ENCODE measurements around the gene IL12RB2. TPM values are rescaled to one million over a fixed set of nuclear protein-coding genes. Genes with fewer than 3 reads are reported as not detected.
A peak's percentile ranks its signal among the peaks of the same experiment; 100 is the strongest.

IL12RB2 gene, protein sequence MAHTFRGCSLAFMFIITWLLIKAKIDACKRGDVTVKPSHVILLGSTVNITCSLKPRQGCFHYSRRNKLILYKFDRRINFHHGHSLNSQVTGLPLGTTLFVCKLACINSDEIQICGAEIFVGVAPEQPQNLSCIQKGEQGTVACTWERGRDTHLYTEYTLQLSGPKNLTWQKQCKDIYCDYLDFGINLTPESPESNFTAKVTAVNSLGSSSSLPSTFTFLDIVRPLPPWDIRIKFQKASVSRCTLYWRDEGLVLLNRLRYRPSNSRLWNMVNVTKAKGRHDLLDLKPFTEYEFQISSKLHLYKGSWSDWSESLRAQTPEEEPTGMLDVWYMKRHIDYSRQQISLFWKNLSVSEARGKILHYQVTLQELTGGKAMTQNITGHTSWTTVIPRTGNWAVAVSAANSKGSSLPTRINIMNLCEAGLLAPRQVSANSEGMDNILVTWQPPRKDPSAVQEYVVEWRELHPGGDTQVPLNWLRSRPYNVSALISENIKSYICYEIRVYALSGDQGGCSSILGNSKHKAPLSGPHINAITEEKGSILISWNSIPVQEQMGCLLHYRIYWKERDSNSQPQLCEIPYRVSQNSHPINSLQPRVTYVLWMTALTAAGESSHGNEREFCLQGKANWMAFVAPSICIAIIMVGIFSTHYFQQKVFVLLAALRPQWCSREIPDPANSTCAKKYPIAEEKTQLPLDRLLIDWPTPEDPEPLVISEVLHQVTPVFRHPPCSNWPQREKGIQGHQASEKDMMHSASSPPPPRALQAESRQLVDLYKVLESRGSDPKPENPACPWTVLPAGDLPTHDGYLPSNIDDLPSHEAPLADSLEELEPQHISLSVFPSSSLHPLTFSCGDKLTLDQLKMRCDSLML
- total RNA-seq, result 1 to 10 TPM in 3 of 8 experiments, under 1 TPM in 5; 0.16 to 4.1 (median 0.61) TPM

DNA sequence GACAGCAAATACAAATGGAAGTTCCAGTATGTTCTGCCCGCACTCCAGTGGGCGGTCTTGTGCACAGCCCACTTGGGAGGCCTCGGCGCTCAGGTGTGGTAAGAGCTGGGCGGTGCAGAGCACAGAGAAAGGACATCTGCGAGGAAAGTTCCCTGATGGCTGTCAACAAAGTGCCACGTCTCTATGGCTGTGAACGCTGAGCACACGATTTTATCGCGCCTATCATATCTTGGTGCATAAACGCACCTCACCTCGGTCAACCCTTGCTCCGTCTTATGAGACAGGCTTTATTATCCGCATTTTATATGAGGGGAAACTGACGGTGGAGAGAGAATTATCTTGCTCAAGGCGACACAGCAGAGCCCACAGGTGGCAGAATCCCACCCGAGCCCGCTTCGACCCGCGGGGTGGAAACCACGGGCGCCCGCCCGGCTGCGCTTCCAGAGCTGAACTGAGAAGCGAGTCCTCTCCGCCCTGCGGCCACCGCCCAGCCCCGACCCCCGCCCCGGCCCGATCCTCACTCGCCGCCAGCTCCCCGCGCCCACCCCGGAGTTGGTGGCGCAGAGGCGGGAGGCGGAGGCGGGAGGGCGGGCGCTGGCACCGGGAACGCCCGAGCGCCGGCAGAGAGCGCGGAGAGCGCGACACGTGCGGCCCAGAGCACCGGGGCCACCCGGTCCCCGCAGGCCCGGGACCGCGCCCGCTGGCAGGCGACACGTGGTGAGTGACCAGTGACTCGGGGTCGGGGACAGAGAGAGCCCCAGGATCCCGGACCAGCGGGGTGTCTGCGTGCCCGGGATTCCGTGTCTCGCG is at the start of gene IL12RB2:
TSS of gene IL12RB2 (plus strand) at position 623 of the 810 bp plus-strand sequence. CDS start 12,496 bp downstream, outside the sequence.
- Histone ChIP-seq H3K4me3 (peak within 1 kb of the TSS; percentile 25 to 42 (median 39)), H3K27ac (no peak within 1 kb of the TSS), H3K4me1 (replicated peaks in 1 of 2) (peaks cover 0 to 5% of the 10 kb centered on the region in 2 donors)
- in situ Hi-C loops (cut with MboI; ENCODE audit: low pct_unique_long_range_greater_than_20kb in 2 of 9, low sequenced_read_pairs in 9 of 9, unreplicated experiment in 9 of 9), result no loop called here
- WGBS, 10 experiments, result 0 to 84% (median 28%) methylated on average over 2 to 13 of the region's 75 CpGs; no CpG with 5 or more reads in 2 of the 10 experiments
- ATAC-seq (replicated peaks in 6 of 8), result peak; percentile 66 to 93 (median 86)

DNA sequence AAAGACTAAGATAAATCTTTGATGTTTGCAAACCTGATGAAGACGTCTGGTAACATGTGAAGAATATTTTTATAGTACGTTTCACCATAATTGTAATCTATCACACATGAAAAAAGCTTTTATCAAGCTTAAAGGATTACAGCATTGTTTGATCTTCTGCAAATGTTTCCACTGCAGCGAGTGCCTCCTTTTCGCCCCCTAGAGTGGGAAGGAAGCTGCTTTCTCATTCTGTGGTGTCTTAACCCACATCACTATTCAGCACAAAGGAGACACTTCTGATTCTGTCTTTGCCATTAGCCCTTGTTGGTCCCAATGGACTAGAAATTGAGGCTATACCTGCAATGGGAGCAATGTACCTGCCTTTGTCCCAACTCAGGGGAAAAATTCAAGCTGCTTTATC is 46.0 kb upstream of the IL12RB2 start:
- H3K4me3 ChIP-seq, result no peak overlapping the region
- 7 to 55% (median 40%) methylated on average over 3 to 4 of the region's 4 CpGs; no CpG with 5 or more reads in 1 of the 10 experiments for WGBS, 10 experiments
- H3K4me1 ChIP-seq (replicated peaks in 1 of 2), result peaks cover 0 to 3% of the 10 kb centered on the region in 2 donors
- in situ Hi-C loops (cut with MboI; ENCODE audit: low pct_unique_long_range_greater_than_20kb in 2 of 9, low sequenced_read_pairs in 9 of 9, unreplicated experiment in 9 of 9), result no loop called here
- ATAC-seq (replicated peaks in 6 of 8), result peak in 4 of 8 experiments; percentile 35 to 92 (median 44)
- H3K27ac ChIP-seq, result no peak overlapping the region

DNA sequence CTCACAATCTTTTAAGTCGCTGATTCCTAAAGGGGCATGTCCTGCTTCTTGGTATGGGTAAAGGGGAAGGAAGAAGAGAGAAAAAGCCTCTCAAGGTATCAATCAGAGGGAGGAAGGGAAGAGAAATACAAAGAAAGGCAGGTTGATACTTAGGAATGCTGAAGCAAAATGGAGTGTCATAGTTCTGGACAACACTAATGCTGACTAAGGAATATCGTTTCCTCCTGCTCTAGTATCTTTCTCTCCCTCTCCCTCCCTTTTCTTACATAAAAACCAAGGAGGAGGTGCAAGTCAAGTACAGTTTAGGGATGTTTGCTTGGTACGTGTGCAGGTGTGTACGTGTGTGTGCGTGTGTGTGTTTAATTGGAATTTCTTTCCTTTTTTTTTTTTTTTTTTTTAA is 44.9 kb upstream of the IL12RB2 start:
- in situ Hi-C loops (cut with MboI; ENCODE audit: low pct_unique_long_range_greater_than_20kb in 2 of 9, low sequenced_read_pairs in 9 of 9, unreplicated experiment in 9 of 9), result no loop called here
- H3K27ac ChIP-seq, result no peak overlapping the region
- no peak for ATAC-seq (replicated peaks in 6 of 8)
- no peak overlapping the region for H3K4me3 ChIP-seq
- peaks cover 0 to 3% of the 10 kb centered on the region in 2 donors for H3K4me1 ChIP-seq (replicated peaks in 1 of 2)
- WGBS, 10 experiments, result 33 to 100% (median 90%) methylated on average over 1 to 5 of the region's 5 CpGs

DNA sequence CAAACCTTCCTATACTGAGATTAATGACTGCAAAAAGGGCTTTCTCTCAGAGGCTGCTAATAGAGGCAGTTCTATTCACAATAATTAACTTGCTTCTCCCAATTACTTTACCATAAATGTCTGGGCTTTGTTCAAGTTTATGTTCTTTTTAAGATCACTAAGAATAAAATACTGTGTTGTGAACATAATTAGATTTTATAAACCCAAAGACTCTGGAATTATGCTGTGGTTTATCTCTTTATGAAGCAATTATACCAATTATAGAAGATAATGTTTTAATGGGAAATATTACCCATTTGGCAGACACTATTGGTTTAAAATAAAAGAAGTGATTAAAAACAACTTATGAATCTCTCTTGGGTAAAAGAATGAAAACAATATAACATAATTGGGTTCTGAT is 43.5 kb upstream of the IL12RB2 start:
- in situ Hi-C loops (cut with MboI; ENCODE audit: low pct_unique_long_range_greater_than_20kb in 2 of 9, low sequenced_read_pairs in 9 of 9, unreplicated experiment in 9 of 9), result no loop called here
- Histone ChIP-seq H3K4me3 (no peak overlapping the region), H3K4me1 (replicated peaks in 1 of 2) (peaks cover 0 to 3% of the 10 kb centered on the region in 2 donors), H3K27ac (no peak overlapping the region)
- ATAC-seq (replicated peaks in 6 of 8), result no peak

DNA sequence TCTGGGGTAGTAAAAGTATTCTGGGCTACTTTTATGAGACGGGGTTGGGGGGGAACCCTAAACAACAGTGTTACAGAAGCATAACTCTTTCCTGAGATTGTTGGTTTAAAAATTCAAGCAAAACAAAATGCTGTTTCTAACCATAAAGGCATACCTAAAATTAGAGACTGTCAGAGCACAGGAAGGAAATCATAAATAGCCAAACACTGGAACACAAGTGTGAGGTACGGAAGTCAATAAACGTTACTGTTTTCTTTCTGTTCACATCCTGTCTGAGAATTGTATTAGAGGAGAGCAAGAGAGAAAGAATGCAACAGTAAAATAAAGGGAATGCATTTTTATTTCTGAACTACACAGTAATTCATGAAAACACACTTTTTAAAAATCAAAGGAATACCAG is 42.8 kb upstream of the IL12RB2 start:
- Histone ChIP-seq H3K4me3 (no peak overlapping the region), H3K27ac (no peak overlapping the region), H3K4me1 (replicated peaks in 1 of 2) (peaks cover 0 to 3% of the 10 kb centered on the region in 2 donors)
- 63 to 100% (median 88%) methylated on average over 1 to 3 of the region's 3 CpGs; no CpG with 5 or more reads in 1 of the 10 experiments for WGBS, 10 experiments
- in situ Hi-C loops (cut with MboI; ENCODE audit: low pct_unique_long_range_greater_than_20kb in 2 of 9, low sequenced_read_pairs in 9 of 9, unreplicated experiment in 9 of 9), result no loop called here
- no peak for ATAC-seq (replicated peaks in 6 of 8)

DNA sequence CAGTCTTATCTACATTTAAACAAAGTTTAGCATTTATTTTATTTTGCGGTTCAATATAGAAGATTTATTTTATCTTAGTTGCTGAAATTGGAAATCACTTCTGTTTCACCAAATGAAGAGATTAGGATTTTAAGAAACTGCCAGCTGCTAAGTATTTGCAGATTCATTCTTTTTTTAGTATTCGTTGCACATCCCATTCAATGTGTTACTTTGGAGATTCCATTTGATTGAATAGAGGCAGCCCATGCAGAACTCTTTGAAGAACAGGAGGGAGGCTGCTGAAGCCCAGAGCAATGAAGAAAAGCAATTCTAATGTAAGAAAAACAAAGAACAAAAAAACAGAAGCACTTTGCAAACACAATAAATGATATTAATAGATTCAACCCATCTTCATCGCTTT is 38.6 kb upstream of the IL12RB2 start:
- 8 to 100% (median 55%) methylated on average over 1 to 3 of the region's 3 CpGs for WGBS, 10 experiments
- Histone ChIP-seq H3K4me3 (no peak overlapping the region), H3K4me1 (replicated peaks in 1 of 2) (peaks cover 0 to under 1% of the 10 kb centered on the region in 2 donors), H3K27ac (no peak overlapping the region)
- in situ Hi-C loops (cut with MboI; ENCODE audit: low pct_unique_long_range_greater_than_20kb in 2 of 9, low sequenced_read_pairs in 9 of 9, unreplicated experiment in 9 of 9), result no loop called here
- no peak for ATAC-seq (replicated peaks in 6 of 8)

DNA sequence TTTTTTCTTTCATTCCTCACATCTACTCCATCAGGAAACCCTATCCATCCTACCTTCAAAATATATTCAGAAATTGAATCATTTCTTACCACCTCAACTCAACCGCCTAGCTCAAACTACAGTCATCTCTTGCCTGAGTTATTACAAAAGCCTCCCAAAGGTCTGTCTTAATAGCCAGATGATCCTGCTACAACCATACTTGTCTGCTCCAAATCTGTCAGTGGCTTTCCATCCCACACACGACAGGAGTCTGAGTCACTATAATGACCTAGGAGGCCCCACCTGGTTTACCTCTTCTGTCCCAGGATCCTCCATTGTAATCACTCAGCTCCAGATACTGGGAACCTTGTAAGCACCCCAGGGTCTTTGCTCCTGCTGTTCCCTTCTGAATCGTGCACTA is 37.1 kb upstream of the IL12RB2 start:
- no peaks in the 10 kb centered on the region for H3K4me1 ChIP-seq (replicated peaks in 1 of 2)
- in situ Hi-C loops (cut with MboI; ENCODE audit: low pct_unique_long_range_greater_than_20kb in 2 of 9, low sequenced_read_pairs in 9 of 9, unreplicated experiment in 9 of 9), result no loop called here
- ATAC-seq (replicated peaks in 6 of 8), result no peak
- H3K4me3 ChIP-seq, result no peak overlapping the region
- WGBS, 10 experiments, result 33 to 100% (median 91%) methylated on average over 1 to 3 of the region's 3 CpGs; no CpG with 5 or more reads in 2 of the 10 experiments
- no peak overlapping the region for H3K27ac ChIP-seq

DNA sequence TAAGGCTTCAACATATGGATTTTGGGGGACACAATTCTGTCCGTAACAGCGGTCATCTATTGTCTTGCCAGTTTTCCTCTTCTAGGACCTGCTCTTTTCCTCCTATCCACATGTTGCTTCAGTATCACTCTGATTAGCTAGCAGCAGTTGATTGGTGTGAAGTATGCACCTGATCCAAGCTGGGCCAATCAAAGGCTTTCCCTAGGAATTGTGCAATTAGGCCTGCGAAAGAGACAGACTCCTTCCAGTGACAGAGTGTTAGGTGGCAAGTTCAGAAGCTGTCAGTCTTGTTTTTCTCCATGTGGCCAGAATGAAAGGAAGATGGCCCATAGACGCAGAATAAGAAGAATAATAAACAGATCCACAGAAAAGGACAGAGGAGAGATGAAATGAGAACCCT is 34.1 kb upstream of the IL12RB2 start:
- in situ Hi-C loops (cut with MboI; ENCODE audit: low pct_unique_long_range_greater_than_20kb in 2 of 9, low sequenced_read_pairs in 9 of 9, unreplicated experiment in 9 of 9), result no loop called here
- ATAC-seq (replicated peaks in 6 of 8), result no peak
- Histone ChIP-seq H3K27ac (no peak overlapping the region), H3K4me1 (replicated peaks in 1 of 2) (no peaks in the 10 kb centered on the region), H3K4me3 (no peak overlapping the region)
- WGBS, 10 experiments, result 25 to 97% (median 73%) methylated on average over 1 to 4 of the region's 4 CpGs; no CpG with 5 or more reads in 1 of the 10 experiments

DNA sequence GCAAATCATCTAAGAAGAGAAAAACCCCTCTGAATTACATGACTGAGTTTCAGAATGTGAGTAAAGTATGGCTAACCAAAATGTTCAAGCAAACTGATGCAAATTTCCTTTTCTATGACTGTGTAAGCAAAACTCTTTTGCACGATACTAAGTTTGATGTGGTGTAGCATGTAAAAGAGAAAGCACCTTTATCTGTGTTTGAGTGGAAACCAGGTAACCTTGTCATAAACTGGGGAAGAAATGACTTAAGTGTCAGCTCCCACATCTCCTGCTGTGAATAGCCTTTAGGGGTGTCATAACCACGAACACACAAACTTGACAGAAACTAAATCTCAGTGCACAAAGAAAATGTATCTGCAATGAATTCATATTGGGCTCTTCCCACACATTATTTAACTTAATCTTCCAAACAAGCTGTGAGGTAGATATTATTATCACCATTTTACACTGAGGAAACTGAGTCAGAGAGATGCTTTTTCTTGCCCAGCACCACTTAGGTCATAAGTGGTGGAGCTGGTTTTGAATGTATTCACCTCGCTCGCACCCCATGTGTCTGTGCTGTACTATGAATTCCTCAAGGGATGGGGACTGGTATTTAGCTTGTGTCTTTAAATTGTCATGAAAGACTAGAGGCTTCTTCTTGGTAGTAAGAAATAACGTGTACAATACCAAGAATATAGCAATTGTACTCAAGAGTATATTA is 32.9 kb upstream of the IL12RB2 start:
- Histone ChIP-seq H3K4me1 (replicated peaks in 1 of 2) (no peaks in the 10 kb centered on the region), H3K27ac (no peak overlapping the region), H3K4me3 (no peak overlapping the region)
- ATAC-seq (replicated peaks in 6 of 8), result no peak
- in situ Hi-C loops (cut with MboI; ENCODE audit: low pct_unique_long_range_greater_than_20kb in 2 of 9, low sequenced_read_pairs in 9 of 9, unreplicated experiment in 9 of 9), result no loop called here
- 38 to 98% (median 85%) methylated on average over 2 to 5 of the region's 5 CpGs; no CpG with 5 or more reads in 2 of the 10 experiments for WGBS, 10 experiments

DNA sequence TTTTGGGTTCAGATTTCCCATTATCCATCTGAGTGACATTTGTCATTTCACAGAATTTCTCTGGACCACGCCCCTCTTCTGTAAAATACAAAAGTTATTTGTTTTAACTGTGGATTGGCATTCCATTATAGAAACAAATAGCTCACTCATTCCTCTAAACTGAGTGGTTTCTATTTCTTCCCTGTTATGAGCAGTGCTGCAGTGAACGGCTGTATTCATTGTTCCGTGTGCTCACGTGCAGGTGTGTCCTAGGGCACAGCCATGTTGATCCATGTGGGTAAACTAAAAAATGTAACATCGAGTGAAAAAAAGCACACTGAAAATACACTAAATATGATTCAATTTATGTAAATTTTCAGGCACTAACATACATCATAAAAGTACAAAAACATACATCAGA is 27.0 kb upstream of the IL12RB2 start:
- H3K27ac ChIP-seq, result no peak overlapping the region
- ATAC-seq (replicated peaks in 6 of 8), result no peak
- H3K4me3 ChIP-seq, result no peak overlapping the region
- in situ Hi-C loops (cut with MboI; ENCODE audit: low pct_unique_long_range_greater_than_20kb in 2 of 9, low sequenced_read_pairs in 9 of 9, unreplicated experiment in 9 of 9), result no loop called here
- no peaks in the 10 kb centered on the region for H3K4me1 ChIP-seq (replicated peaks in 1 of 2)
- 32 to 92% (median 72%) methylated on average over 2 to 5 of the region's 5 CpGs for WGBS, 10 experiments

DNA sequence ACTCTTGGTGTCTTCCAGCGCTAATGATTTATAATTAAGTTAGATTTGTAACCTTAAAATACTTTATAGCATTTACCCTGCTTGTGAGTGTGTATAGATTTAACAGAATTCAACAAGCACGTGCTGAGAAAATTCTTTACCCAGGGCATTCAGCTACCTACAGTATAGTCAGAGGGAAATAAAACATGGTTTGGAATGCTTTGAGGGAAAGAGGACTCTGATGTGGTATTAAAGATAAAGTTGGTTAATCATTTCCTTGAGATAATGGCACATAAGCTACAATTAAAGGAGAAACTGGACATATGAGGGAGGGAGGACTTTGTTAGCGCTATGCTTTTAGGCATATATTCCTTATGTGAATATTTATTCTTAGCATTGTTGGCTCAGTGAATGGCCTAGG is 26.4 kb upstream of the IL12RB2 start:
- ATAC-seq (replicated peaks in 6 of 8), result no peak
- H3K27ac ChIP-seq, result no peak overlapping the region
- 58 to 83% (median 66%) methylated on average over 1 to 3 of the region's 3 CpGs for WGBS, 10 experiments
- in situ Hi-C loops (cut with MboI; ENCODE audit: low pct_unique_long_range_greater_than_20kb in 2 of 9, low sequenced_read_pairs in 9 of 9, unreplicated experiment in 9 of 9), result no loop called here
- H3K4me3 ChIP-seq, result no peak overlapping the region
- no peaks in the 10 kb centered on the region for H3K4me1 ChIP-seq (replicated peaks in 1 of 2)

DNA sequence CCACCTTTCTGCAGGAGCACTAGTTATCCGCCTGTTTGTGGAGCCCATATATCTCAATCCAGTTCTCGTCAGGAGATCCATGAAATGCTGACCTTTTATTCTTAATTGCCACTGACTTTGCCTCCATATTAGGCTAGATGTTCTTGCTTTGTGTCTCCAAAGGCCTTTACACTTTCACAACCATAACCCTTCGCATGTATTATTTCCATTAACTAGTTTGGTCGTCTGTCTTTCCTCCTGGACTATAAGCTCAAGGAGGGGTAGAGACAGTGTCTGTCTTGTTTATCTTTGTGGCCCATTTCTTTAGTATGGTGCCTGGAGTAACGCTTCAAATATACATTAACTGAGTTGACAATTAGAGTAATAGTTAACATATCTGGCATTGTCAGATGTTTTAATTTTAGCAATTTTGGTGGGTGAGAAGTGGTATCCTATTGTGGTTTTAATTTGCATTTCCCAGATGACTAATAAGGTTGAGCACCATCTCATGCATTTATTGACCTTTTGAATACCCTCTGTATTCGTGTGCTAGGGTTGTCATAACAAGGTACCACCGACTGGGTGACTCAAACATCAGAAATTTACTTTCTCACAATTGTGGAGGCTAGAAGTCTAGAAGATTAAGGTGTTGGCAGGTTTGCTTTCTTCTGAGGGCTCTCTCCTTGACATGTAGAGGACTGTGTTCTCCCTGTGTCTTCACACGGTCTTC is 21.7 kb upstream of the IL12RB2 start:
- Histone ChIP-seq H3K4me3 (no peak overlapping the region), H3K27ac (no peak overlapping the region), H3K4me1 (replicated peaks in 1 of 2) (no peaks in the 10 kb centered on the region)
- peak in 3 of 8 experiments; percentile 29 to 89 (median 84) for ATAC-seq (replicated peaks in 6 of 8)
- in situ Hi-C loops (cut with MboI; ENCODE audit: low pct_unique_long_range_greater_than_20kb in 2 of 9, low sequenced_read_pairs in 9 of 9, unreplicated experiment in 9 of 9), result no loop called here
- WGBS, 10 experiments, result 18 to 94% (median 81%) methylated on average over 3 to 8 of the region's 8 CpGs

Data from motor neuron (in vitro differentiated cells).